NCI-H2171 (cell line): Measurements from ENCODE around the gene EEPD1.

Source experiments
- DNase-seq: peaks from one replicate; lab custom pipeline; 2025; lab: John Stamatoyannopoulos, UW

The EEPD1 gene

DNA sequence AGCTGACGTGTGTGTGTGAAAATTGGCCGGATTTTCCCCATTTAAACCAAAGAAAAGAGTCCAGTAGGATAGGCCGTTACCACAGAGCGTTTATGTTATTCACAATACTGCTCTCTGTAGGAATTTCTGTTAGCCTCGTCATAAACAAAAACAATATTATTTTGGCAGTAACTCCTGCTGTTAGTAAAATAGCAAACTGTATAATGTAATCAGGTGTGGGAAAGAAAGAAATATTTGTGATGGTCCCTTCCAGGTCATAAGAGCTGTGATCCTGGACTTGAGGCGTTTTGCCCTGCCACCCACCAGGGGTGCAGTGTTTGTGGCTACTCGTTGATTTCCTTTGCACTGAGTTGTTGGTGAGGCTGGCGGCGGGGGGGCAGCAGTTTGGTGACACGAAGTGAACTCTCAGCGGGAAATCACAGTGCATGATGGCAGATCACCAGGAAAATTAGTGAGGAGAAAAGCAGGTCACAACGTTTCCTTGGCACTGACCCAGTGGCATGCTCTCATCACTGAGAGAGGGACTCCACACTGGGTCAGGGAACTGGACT, 2.8 kb downstream of the EEPD1 start:
- no peak for DNase-seq

DNA sequence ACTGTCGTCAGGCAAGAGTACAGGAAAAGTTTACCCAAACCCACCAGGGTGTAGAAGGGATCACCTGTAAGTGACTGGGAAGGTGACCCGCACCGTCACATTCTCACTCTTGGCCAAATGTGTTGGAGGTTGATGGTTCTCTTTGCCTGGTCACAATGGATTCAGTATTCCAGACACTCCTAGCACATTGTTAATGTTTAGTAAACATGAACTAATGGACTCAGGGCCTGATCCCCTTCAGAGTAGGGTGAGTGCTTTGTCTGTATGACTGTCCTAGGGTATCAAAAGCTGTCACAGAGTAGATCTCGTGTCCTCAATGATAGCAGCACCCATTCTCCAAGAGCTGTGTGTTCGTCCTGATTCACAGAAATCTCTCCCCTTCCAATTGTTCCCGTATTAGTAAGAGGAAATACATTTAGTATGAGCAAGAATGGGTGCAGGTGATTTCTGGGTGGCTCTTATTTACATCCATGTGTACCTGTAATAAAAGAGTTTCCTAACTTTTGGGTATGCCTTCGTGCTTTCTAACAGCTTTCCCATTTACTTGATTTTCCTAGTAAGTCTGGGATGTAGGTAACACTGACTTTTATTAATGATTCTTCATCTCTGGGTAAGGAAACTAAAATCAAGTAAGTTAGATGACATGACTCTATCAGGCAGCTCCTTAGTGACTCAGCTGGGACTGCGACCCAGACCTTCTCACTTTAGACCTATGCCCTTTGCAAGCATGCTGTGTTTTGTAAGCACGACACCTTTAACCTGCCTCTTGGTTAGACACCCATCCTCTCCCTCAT, 4.7 kb downstream of the EEPD1 start:
- no peak for DNase-seq

DNA sequence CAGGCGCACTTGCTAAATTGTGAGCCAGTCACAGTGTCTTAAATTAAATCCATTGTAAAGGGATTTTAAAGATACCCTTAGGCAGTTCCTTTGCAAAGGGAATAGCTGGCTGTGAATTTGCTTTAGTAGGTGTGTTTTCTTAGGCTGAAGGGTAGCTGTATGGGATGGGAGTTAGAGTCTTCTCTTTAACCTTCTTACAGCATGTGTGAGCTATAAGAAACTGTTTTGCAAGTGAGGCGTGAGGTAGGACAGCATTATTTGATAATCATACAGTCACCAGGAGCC, 5.2 kb downstream of the EEPD1 start:
- no peak for DNase-seq

DNA sequence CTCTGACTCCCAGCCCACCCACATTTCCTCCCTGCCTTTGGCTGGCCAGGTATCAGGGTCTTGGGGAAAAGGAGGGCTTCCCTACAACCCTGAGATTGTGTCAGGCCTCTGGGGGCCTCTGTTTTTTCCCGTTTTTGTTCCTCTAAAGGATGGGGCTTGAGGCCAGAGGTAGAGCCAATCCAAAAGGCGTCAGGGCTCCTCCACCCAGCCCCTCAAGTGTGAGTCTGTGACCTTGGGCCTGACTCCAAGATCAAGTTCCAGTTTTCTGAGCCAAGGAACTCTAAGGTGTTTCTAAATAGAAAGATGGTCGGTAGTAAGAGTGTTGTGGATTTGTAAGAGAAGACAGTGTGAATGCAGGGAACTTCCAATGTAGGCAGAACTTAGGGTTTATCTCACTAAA, 6.6 kb downstream of the EEPD1 start:
- no peak for DNase-seq

DNA sequence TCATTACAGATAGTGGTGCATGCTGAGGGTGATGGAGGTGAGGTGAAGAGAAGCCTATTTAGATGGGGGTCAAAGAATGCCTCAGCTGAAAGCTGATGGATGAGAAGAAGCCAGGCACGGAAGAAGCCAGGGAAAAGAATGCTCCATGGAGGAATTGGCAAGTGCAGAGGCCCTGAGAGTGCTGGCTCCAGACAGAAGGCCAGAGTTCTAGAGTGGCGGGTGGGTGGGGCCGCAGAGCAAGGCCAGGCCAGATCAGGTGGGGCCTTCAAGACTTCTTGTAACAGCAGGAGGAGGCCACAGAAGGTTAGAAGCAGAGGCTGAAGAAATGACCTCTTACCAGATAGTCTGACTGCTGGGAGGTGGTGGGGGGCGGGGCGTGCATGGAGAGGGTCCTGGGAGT, 7.3 kb downstream of the EEPD1 start:
- no peak for DNase-seq

DNA sequence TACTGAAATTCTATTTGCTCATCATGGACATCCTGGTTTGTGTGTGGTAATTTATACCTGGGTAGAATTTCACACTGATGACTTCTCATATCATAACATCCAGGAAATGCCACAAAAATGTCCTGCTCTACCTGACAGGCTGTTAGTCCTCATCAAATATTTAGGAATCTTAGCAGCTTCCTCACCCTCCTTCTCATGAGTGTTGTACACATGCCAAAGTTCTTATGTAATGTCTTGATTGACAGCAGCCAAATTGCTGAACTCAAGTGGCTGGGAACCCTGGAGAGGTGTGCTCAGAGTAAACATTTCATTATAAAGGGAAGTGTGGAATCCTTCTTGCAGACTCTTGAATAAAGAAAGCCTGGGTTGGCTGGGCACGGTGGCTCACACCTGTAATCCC, 8.9 kb downstream of the EEPD1 start:
- peak; percentile 31 for DNase-seq

DNA sequence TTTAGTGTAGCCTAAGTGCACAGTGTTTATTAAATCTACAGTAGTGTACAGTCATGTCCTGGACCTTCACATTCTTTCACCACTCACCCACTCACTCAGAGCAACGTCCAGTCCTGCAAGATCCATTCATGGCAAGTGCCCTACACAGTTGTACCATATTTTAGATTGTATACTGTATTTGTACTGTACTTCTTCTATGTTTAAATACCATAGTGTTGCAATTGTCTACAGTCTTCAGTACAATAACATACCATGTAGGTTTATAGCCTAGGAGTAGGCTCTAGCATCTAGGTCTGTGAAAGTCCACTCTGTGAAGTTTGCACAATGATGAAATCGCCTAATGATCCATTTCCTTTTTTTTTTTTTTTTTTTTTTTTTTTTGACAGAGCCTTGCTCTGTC, 12.0 kb downstream of the EEPD1 start:
- DNase-seq = no peak

DNA sequence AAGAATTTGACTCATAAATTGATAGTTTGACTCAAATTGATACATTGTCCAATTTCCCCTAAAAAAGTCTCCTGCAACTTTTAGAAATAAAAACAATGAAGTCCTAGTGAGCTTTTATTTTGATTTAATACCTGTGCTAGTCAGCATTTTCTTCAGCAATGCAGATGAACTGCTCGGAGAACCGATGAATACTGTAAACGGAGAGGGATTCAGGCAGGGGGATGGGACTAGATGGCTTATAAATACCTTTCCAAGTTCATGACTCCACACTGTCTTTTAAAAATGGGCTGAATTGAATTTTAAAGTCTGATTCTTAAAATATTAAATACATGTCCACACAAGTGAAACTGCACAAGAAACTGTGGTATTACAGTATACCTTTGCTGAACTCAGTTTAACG, 12.7 kb downstream of the EEPD1 start:
- no peak for DNase-seq

DNA sequence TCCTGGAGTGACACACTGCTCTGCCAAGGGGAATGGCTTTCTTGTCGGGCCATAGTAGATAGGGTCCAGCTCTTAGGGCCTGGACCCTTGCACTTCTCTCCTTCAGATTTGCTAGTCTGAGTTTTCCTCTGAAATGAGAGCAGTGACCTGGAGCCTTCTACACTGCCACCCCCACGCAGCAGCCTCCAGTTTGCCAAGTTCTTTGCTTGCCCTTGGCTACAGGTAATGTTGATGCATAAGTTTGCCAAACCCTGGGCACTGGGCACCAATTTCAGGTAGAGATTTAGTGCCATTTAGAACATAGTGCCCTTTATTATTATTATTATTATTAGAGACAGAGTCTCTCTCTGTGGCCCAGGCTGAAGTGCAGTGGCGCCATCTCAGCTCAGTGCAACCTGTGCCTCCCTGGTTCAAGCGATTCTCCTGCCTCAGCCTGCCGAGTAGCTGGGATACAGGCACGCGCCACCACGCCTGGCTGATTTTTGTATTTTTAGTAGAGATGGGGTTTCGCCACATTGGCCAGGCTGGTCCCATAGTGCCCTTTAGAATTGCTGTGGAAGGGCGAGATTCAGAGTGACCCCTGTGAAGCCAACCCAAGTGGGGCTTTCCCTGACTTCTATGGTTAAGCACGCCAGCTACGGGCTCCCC, 14.5 kb downstream of the EEPD1 start:
- DNase-seq = no peak

DNA sequence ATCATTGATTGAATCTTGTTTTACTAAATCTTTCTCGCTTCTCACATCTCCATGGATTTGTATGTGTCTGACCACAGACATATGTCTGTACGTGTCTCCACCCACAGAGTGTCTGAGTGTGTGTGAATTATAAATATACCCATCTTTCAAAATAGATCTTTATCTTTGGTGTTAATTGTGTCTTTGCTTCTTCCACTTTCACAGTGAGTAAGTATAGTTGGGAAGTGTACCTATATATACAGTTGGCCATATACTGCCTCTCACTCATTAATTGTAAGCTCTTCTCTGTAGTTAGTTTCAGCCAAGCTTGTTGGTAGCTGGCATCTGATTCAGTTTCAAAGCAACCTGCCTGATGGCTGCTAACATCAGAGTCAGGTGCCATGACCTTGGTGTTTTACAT, 18.4 kb downstream of the EEPD1 start:
- DNase-seq = no peak

DNA sequence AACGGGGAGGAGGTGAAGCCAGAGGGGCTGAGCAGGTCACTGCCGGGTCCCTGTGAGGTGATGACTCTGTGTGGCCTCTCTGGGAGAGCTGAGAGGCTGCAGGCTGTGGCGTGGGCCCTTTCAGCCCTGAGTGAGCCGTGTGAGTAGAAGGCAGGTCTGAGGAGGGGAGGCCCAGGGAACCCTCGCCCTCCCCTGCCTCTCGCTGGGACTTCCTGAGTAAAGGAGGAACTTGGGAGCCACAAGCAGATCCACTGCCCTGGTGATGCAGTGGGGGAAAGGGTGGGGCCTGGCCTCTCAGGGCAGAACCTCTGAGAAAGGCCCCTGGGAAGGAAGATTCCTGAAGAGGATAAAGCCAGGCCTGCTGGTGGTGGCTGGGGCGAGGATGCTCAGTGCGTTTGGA, 22.8 kb downstream of the EEPD1 start:
- no peak for DNase-seq

DNA sequence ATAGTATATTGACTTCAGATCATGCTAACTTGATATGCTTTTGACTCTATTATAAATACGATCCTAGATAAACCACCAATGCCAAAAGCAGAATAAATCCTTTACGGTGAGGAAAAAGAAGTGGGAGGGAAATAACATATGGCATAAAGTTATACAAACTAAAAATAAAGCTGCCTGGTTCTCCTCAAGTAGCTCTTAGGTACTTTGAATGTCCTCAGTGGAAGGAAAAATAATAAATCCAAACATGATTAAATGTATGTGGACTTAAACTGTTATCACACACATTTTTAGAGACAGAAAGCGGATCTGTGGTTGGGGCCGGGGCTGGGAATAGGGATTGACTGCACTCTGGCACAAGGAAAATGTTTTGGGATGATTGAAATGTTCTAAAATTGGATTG, 23.6 kb downstream of the EEPD1 start:
- no peak for DNase-seq

DNA sequence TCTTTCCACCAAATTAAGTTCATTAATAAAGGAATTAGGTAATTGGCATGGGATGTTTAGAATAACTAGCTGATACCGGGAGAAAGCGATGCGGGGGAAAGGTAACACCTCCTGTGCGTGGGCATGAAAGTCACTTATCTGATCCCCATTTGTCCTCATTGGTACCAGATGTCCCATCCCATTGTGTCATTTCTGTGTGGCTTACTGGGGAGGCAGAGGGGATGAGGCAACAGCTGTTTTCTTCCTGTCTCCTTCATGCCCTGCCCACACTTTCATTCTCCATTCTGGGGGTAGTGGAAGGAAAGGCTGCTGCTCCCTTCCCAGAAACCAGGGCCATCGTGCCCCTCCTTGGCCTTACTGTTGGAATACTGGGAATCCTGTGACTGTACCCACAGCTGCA, 27.1 kb downstream of the EEPD1 start:
- DNase-seq = peak; percentile 31

DNA sequence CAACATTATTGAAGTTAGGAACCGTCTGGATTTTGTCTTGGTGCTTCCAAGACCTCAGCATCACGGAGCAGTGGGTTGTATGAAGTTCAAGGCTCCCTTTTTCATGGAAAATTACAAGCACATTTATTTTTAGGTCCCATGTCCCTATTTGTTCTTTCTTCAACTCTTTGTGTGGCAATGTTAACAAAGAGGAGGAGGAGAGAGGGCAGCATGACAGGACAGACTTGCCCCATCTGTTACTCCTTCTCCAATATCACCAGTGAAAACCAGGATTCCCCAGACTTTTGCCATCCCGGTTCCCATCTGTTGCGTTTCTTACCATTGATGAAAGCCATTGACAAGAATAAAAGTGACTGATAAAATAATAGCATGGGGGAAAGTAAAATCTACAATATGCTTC, 28.6 kb downstream of the EEPD1 start:
- peak; percentile 85 for DNase-seq

DNA sequence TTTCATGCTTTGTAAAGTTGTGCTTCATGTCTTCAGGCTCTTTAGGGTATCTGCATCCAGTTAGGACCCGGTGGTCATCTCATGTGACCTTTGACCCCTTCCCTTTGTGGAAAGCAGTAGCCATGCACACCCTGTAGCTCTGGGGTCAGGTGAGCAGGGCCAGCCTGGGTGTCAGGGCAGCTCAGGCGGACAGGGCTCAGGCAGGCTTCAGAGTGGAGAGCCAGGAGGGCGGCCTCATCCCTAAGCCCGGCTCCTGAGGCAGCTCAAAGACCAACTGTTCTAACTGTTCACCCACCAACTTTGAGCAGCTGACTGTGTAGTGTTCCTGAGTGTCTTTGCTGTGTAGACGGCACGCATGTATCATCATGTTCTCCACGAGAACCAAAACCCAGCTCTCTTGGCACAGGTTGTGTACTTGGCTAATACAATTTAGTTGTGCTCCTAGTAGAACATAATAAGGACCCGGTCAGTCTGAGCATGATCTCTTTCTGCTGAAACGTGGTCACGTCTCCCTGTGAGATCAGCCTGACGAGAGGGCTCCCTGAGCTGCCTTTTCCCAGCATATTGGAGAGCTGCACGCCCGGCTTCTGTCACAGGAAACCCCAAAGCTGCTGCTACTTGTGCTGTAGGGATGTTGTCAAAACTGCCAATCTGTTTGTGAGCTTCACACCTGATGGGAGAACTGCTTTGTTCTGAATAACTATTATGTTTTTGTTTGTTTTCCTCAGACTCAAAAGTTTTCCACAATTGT, 30.0 kb downstream of the EEPD1 start:
- DNase-seq = peak; percentile 69

DNA sequence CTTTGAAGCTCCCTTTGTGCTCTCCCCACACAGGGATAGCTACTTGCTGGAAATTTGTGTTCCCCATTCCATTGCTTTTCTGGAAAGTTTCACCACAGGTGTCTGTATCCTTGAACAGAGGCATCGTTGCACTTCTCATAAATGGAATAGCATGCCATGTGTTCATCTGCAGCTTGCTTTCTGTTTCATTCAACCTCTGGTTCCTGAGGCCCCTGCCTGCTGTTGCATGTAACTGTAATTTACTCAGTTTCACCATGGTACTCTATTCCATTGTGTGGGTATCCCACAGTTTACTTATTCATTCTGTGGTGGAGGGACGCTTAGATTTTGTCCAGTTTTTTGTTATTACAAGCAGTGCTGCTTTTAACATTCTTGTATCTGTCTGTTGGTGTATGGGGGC, 32.0 kb downstream of the EEPD1 start:
- DNase-seq = peak; percentile 3

DNA sequence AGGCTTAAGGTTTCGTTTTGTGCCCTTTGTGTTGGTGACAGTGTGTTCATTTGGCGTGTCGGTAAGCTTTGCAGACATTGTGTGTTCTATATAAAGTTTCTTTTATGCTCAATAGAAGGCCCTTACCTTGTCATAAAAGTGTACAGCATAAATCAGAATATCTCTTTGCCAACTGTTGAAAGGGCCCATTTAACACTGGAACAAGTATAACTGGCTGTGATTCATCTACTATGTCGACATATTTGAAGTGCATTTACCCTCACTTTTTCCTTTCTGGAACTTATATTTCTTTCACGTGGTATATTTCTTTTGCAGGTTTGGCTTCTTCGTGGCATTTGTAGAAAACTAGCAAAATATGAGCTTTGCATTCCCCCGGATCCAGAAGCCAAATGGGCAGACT, 32.7 kb downstream of the EEPD1 start:
- no peak for DNase-seq

DNA sequence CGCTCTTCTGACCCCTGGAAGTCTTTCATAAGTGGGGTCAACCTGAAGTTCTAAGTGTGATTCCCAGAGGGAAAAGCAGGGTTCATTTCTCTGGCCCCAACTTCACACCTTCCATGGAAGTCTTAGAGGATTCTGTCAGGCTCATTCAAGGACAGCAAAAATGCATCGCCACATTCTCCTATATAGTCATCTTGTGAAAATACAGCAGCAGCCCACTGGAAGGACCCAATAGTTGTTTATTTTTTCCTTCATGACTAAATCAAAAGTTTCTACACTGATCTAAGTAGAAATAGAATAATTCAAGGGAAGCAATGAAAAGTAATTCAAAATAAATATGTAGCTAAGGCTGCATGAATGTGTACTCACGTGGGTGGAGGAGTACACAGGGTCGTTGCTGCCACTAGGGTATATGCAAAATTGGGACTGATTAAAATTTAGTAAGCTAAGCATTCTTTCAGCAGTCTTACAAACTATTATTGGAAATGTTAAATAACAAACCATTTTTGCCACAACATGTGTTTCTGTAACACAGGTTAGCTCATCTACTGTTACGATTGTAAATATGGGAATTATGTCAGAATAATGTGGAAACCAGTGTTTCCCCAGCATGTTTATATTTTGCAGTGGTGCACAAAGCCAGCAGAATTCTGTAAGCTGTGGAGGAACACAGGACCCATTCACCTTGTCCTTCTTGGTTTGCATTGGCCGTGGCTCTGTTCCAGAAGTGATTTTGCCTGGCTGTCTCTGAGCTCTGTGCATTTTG, 33.5 kb downstream of the EEPD1 start:
- DNase-seq = no peak

DNA sequence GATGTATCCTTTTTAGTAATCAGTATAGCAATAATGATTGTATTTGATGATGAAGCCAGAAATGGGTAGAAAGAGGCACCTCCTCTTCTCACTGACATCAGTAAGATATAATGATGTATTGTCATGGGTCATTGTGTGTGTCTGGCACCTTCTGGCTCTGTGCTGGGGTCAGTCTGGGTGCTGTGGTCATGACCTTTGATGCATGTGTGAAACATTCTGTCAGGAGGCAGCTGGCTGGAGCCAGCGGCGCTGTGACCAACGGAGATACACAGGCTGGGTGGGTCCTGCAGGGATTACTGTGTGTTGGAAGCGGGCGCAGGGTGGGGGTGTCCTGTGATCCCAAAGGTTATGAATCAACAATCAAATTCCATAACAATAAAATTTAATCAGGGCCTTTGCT, 35.2 kb downstream of the EEPD1 start:
- no peak for DNase-seq

DNA sequence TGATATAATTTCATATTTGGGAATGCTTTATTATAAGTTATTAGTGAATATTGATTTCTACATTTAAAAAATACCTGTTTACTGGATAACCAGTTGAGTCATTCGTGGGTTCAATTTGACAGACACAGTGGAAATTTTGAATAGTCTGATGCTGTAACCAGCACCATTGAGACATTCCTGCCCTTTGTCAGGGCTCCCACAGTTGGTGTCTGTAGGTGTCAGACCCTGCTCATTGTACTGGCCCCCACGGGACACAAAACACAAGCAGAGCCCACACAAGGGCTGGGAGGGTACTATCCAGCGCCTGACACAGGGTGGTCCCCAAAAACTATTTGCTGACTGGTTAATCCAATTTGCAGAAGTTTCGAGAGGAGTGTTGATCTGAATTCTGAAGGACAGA, 35.9 kb downstream of the EEPD1 start:
- DNase-seq = no peak

DNA sequence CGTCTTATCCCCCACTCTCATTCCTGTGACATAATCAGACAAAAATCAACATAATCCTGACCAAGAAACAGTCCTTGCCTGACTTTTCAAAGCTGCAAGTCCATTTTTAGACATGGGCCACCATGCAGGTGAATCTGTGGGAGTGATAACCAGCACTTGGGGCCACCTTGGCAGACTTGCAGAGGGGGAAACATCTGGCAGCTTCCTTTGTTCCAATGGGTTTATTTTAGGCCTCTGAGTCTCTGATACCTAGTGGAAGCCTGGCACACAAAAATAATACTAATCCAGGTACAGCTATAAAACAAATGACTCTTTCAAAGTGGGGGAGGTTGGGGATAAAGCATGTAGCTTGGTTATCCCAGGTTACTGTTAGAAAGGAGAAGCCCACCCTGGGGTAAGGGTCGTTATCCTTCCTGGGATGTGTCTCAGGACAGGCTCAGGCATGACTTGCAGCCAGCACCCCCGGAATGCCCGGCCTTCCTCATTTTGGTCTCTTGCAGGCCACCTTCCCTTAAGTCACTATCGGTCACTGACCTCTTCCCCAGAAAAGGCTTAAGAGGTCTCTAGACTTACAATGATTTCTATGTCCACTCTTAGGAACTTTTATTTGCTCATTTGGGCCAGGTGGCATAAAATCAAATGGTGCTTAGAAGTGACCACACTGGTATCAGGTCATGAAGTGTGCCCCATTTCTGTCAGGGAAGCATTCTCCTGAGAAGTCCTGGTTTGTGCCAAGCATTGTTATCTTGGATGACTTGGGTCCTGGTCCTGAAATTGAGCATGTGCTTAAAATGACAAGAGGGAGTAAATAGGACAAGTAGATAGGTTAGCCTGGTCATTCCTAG, 37.6 kb downstream of the EEPD1 start:
- DNase-seq = no peak
